Stimulated activated naive CD8-positive, alpha-beta T cell treated with anti-CD3 and anti-CD28 coated beads, Interleukin-15, Interleukin-2, amounts not matched to agents 100 U/mL and 50 U/mL, for 24 hours (primary cell): ENCODE results near the gene SYDE1.

Source experiments
- ATAC-seq: fragments of 150-1000 bp; cut with Tn5 transposase; one replicate; pipeline ENCODE4 v1.10.0; 2021
- DNase-seq: peaks from one replicate; pipeline ENCODE4 v3.0.0; 2021

SYDE1 gene

GRCh38 chr19:15124572-15125231 is 17.5 kb downstream of the SYDE1 start:
- DNase-seq: no peak
- peak; percentile 0 for ATAC-seq

- peak; percentile 94 for ATAC-seq
- peak; percentile 99 for DNase-seq
Measured at GRCh38 chr19:15125232-15126067, 18.2 kb downstream of the SYDE1 start.

GRCh38 chr19:15126131-15126910 is 19.1 kb downstream of the SYDE1 start:
- ATAC-seq (no peak), DNase-seq (no peak)

GRCh38 chr19:15128162-15128770 is 21.1 kb downstream of the SYDE1 start:
- ATAC-seq (no peak), DNase-seq (no peak)

GRCh38 chr19:15129856-15130585 is 22.8 kb downstream of the SYDE1 start:
- DNase-seq: peak; percentile 48
- no peak for ATAC-seq

- peak; percentile 61 for ATAC-seq
- DNase-seq: no peak
Measured at GRCh38 chr19:15136234-15136954, 29.2 kb downstream of the SYDE1 start.

- DNase-seq (no peak), ATAC-seq (no peak)
Measured at GRCh38 chr19:15137777-15138176, 30.6 kb downstream of the SYDE1 start.

GRCh38 chr19:15138427-15138826 is 31.2 kb downstream of the SYDE1 start:
- DNase-seq: no peak

GRCh38 chr19:15141143-15141542 is 33.9 kb downstream of the SYDE1 start:
- ATAC-seq (no peak), DNase-seq (no peak)

More at GRCh38 chr19:15138427-15138826, 31.2 kb downstream of the SYDE1 start:
- no peak for ATAC-seq

- no peak for DNase-seq
- ATAC-seq: no peak
Measured at GRCh38 chr19:15142313-15142712, 35.1 kb downstream of the SYDE1 start.

GRCh38 chr19:15144046-15144646 is 36.9 kb downstream of the SYDE1 start:
- DNase-seq (no peak), ATAC-seq (no peak)

GRCh38 chr19:15147090-15147489 is 39.9 kb downstream of the SYDE1 start:
- no peak for DNase-seq
- ATAC-seq: no peak

- no peak for DNase-seq
- no peak for ATAC-seq
Measured at GRCh38 chr19:15149737-15150136, 42.5 kb downstream of the SYDE1 start.

- ATAC-seq: no peak
- DNase-seq: peak; percentile 48
Measured at GRCh38 chr19:15154002-15154612, 46.9 kb downstream of the SYDE1 start.

GRCh38 chr19:15155296-15155695 is 48.1 kb downstream of the SYDE1 start:
- ATAC-seq (no peak), DNase-seq (no peak)

- no peak for DNase-seq
- no peak for ATAC-seq
Measured at GRCh38 chr19:15156391-15156790, 49.2 kb downstream of the SYDE1 start.

GRCh38 chr19:15159251-15159650 is 52.0 kb downstream of the SYDE1 start:
- DNase-seq: no peak
- ATAC-seq: no peak

GRCh38 chr19:15161028-15161984 is 54.1 kb downstream of the SYDE1 start:
- no peak for DNase-seq
- ATAC-seq: no peak
